B cell (primary cell): Measurements from ENCODE around the gene S100A8. TPM values are rescaled to one million over a fixed set of nuclear protein-coding genes. Genes with fewer than 3 reads are reported as not detected.

Experiments
- ATAC-seq: fragments of 200-7000 bp; cut with Tn5 transposase; one replicate; pipeline ENCODE4 v1.10.0; 2021; ENCODE audit warnings: low read depth, mild to moderate bottlenecking, moderate number of reproducible peaks, moderate library complexity
- CTCF ChIA-PET: fragments of 350-600 bp; sonication (Branson Sonifier 250); formaldehyde crosslinking; loops from one replicate; lab custom pipeline; 2021; ENCODE audit warnings: antibody characterized with exemption, inconsistent platforms; lab: Charles Lee
- POLR2A ChIA-PET: fragments of 350-600 bp; sonication (Branson Sonifier 250); formaldehyde crosslinking; loops from one replicate; lab custom pipeline; 2021; ENCODE audit warnings: antibody characterized with exemption; lab: Charles Lee
- DNase-seq: peaks from one replicate; pipeline ENCODE4 v3.0.0; 2013
- H2AFZ ChIP-seq: 2 replicates; pipeline ENCODE4 v1.6.1; 2012; ENCODE audit warnings: mild to moderate bottlenecking, low read depth, low read length; ENCODE audit not compliant: insufficient read depth, poor library complexity, severe bottlenecking
- H3K27ac ChIP-seq, 2 donors: 1 replicate in 1 of 2; 2 replicates in 1 of 2; pipeline ENCODE4 v1.5.1; 2012 to 2013; ENCODE audit warnings: low read length in 2 of 2, mild to moderate bottlenecking in 2 of 2, moderate library complexity in 1 of 2
- H3K27me3 ChIP-seq, 4 experiments: fragments of 200-600 bp in 1 of 4; sonication (generic) in 1 of 4; replicated peaks in 1 of 4; 1 replicate in 2 of 4; 2 replicates in 2 of 4; pipeline versions ENCODE4 v1.6.1 to v1.7.0; 2013 to 2016; ENCODE audit warnings: low read length in 3 of 4, mild to moderate bottlenecking in 2 of 4, mixed read lengths in 1 of 4, moderate library complexity in 1 of 4; ENCODE audit not compliant: insufficient read depth in 4 of 4, control insufficient read depth in 3 of 4; ENCODE audit errors: control extremely low read depth in 1 of 4
- H3K36me3 ChIP-seq, 2 experiments: replicated peaks in 1 of 2; 1 replicate in 1 of 2; 2 replicates in 1 of 2; pipeline versions ENCODE4 v1.6.1 to v1.7.1; 2013; ENCODE audit warnings: low read length in 1 of 2; ENCODE audit not compliant: insufficient read depth in 2 of 2, control insufficient read depth in 1 of 2; ENCODE audit errors: control extremely low read depth in 1 of 2, extremely low read depth in 1 of 2
- H3K4me1 ChIP-seq, 2 donors: fragments of 200-600 bp in 1 of 2; sonication (generic) in 1 of 2; 1 replicate in 1 of 2; 2 replicates in 1 of 2; pipeline versions ENCODE4 v1.5.1 to v1.6.1; 2013 to 2017; ENCODE audit warnings: low read length in 2 of 2; ENCODE audit not compliant: control insufficient read depth in 2 of 2, insufficient read depth in 2 of 2
- H3K4me2 ChIP-seq: replicated peaks from 2 replicates; pipeline ENCODE3; 2012; ENCODE audit warnings: mild to moderate bottlenecking, low read depth, low read length; ENCODE audit not compliant: poor library complexity, severe bottlenecking
- H3K4me3 ChIP-seq, 5 experiments: fragments of 200-600 bp in 1 of 5; sonication (generic) in 1 of 5; 1 replicate in 3 of 5; 2 replicates in 2 of 5; pipeline versions ENCODE4 v1.5.1 to v1.7.0; 2011 to 2016; ENCODE audit warnings: low read length in 4 of 5, mild to moderate bottlenecking in 4 of 5, low read depth in 2 of 5, control low read depth in 1 of 5, moderate library complexity in 1 of 5; ENCODE audit not compliant: insufficient read depth in 1 of 5; ENCODE audit errors: control extremely low read depth in 1 of 5, extremely low read depth in 1 of 5
- H3K79me2 ChIP-seq: fragments of 200-600 bp; sonication (generic); one replicate; pipeline ENCODE4 v1.6.0; 2016; ENCODE audit warnings: low read length; ENCODE audit not compliant: control insufficient read depth, insufficient read depth
- H3K9ac ChIP-seq: fragments of 200-600 bp; sonication (generic); 2 replicates; pipeline ENCODE4 v1.6.1; 2017; ENCODE audit warnings: mild to moderate bottlenecking, low read length, moderate library complexity
- H3K9me3 ChIP-seq, 3 donors: one replicate each; pipeline versions ENCODE4 v1.6.1 to v1.7.1; 2013; ENCODE audit warnings: low read length in 2 of 3; ENCODE audit not compliant: control insufficient read depth in 2 of 3, insufficient read depth in 1 of 3; ENCODE audit errors: control extremely low read depth in 1 of 3
- H4K20me1 ChIP-seq: 2 replicates; pipeline ENCODE4 v1.6.0; 2012; ENCODE audit warnings: mild to moderate bottlenecking, low read length; ENCODE audit not compliant: insufficient read depth, control insufficient read depth, poor library complexity, severe bottlenecking
- H3K27ac Mint-ChIP-seq: one replicate; pipeline ENCODE4 v1.8.0; 2021; ENCODE audit warnings: mixed read lengths
- H3K27me3 Mint-ChIP-seq: one replicate; pipeline ENCODE4 v1.8.0; 2021; ENCODE audit warnings: mixed read lengths
- H3K4me1 Mint-ChIP-seq: one replicate; pipeline ENCODE4 v1.8.0; 2021; ENCODE audit warnings: mixed read lengths
- H3K4me3 Mint-ChIP-seq: one replicate; pipeline ENCODE4 v1.8.0; 2021; ENCODE audit warnings: mixed read lengths
- H3K9me3 Mint-ChIP-seq: one replicate; pipeline ENCODE4 v1.8.0; 2022; ENCODE audit warnings: mixed read lengths; ENCODE audit not compliant: insufficient read depth
- EZH2 ChIP-seq: IDR thresholded peaks from 2 replicates; pipeline ENCODE4 v1.6.1; 2012; ENCODE audit warnings: borderline replicate concordance, low read depth, mild to moderate bottlenecking, moderate library complexity, low read length; ENCODE audit not compliant: insufficient read depth, poor library complexity, severe bottlenecking
- WGBS: methylation state at CpG from one replicate; pipeline ENCODE4 v1.1.5; 2013; ENCODE audit warnings: missing lambda C conversion rate; ENCODE audit not compliant: insufficient coverage; 5-methylcytosine and 5-hydroxymethylcytosine counted together
- intact Hi-C: fragments of 100-400 bp; cut with micrococcal nuclease; formaldehyde crosslinking; loops from one replicate; pipeline ENCODE4 v1.10.0; 2022
- polyA plus RNA-seq: library from polyadenylated mRNA; depleted of rRNA; stranded (reverse); fragments of >200 nt; gene quantifications from 2 replicates; pipeline ENCODE4 v1.2.3, GENCODE V29; 2012
- total RNA-seq, 2 donors: library from RNA; stranded (reverse); fragments of 120-200 nt in 1 of 2; gene quantifications; 1 replicate in 1 of 2; 2 replicates in 1 of 2; pipeline versions ENCODE4 v1.2.3 to v1.2.4, GENCODE V29; 2013 to 2022
- TF ChIP-seq, protein P1 (sequence below): fragments of 200-600 bp; IDR thresholded peaks from one replicate; pipeline ENCODE4 v1.8.0; 2022; ENCODE audit warnings: antibody characterized with exemption, mild to moderate bottlenecking

Gene S100A8
- total and polyA plus RNA-seq, 2 donors (not counting 1 experiment from before 2014, with no cell fraction given): 3.3 to 16.7 TPM

DNA sequence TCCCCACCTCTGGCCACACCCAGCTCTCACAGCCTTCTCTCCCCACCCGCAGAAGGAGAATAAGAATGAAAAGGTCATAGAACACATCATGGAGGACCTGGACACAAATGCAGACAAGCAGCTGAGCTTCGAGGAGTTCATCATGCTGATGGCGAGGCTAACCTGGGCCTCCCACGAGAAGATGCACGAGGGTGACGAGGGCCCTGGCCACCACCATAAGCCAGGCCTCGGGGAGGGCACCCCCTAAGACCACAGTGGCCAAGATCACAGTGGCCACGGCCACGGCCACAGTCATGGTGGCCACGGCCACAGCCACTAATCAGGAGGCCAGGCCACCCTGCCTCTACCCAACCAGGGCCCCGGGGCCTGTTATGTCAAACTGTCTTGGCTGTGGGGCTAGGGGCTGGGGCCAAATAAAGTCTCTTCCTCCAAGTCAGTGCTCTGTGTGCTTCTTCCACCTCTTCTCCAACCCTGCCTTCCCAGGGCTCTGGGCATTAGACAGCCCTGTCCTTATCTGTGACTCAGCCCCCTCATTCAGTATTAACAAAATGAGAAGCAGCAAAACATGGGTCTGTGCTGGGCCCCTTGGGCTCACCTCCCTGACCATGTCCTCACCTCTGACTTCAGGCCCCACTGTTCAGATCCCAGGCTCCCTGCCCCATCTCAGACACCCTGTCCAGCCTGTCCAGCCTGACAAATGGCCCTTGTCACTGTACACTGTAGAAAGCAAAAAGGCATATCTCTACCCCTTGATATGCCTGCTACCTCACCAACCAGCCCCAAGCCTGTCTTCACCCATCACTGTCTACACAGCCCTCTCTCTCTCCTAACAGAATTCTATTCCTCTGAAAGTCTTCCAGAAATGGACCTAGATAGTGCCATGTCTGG is 30.0 kb downstream of the S100A8 start:
- ATAC-seq: no peak
- H3K4me1 Mint-ChIP-seq: peaks cover 20% of the 10 kb centered on the region
- Histone ChIP-seq H3K9ac (no peak overlapping the region), H3K79me2 (no peaks in the 10 kb centered on the region), H3K36me3 (no peaks in the 10 kb centered on the region), H2AFZ (no peak overlapping the region), H3K4me1 (peaks cover 10 to 12% of the 10 kb centered on the region in 2 donors), H3K4me3 (no peak overlapping the region), H3K27me3 (peaks cover 0 to 18% (median 0%) of the 10 kb centered on the region in 4 experiments), H3K4me2 (no peak overlapping the region), H4K20me1 (no peaks in the 10 kb centered on the region), H3K9me3 (no peaks in the 10 kb centered on the region), H3K27ac (no peak overlapping the region)
- no peak overlapping the region for H3K27ac Mint-ChIP-seq
- TF ChIP-seq, protein P1, sequence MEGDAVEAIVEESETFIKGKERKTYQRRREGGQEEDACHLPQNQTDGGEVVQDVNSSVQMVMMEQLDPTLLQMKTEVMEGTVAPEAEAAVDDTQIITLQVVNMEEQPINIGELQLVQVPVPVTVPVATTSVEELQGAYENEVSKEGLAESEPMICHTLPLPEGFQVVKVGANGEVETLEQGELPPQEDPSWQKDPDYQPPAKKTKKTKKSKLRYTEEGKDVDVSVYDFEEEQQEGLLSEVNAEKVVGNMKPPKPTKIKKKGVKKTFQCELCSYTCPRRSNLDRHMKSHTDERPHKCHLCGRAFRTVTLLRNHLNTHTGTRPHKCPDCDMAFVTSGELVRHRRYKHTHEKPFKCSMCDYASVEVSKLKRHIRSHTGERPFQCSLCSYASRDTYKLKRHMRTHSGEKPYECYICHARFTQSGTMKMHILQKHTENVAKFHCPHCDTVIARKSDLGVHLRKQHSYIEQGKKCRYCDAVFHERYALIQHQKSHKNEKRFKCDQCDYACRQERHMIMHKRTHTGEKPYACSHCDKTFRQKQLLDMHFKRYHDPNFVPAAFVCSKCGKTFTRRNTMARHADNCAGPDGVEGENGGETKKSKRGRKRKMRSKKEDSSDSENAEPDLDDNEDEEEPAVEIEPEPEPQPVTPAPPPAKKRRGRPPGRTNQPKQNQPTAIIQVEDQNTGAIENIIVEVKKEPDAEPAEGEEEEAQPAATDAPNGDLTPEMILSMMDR: no peak
- no peak for TF ChIP-seq EZH2
- ChIA-PET CTCF (interaction anchor here (1.3 kb wide), 1 partner anchor 8 kb away, joined by 7 read pairs; no protein-coding TSS in a partner anchor), POLR2A (interaction anchor here (0.6 kb wide), 1 partner anchor 28 kb away, joined by 3 read pairs; no protein-coding TSS in a partner anchor)
- H3K27me3 Mint-ChIP-seq: peaks cover 59% of the 10 kb centered on the region
- intact Hi-C loops: no loop called here
- no peaks in the 10 kb centered on the region for H3K9me3 Mint-ChIP-seq
- WGBS: 79% methylated on average over 10 of the region's 11 CpGs
- no peak for DNase-seq
- no peak overlapping the region for H3K4me3 Mint-ChIP-seq

DNA sequence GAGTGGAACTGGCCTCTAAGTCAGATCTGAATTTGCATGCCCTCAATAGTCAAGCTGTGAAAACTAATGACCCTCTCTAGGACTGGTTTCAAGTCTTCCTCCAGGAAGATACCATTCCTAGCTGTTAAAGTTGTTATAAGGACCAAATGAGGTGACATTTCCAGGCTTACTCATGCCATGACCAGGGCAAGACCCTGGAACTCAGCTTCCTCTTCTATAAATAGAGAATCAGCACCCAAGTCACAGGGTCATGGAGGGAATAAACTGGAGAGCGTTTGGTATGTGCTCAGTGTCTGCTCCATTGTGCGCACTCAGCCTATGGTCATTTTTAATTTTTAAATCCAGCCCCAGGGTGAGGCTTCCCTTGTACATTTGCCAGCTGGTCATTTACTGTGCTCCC is 30.7 kb downstream of the S100A8 start:
- Histone ChIP-seq H3K4me1 (peaks cover 10 to 12% of the 10 kb centered on the region in 2 donors), H3K79me2 (no peaks in the 10 kb centered on the region), H3K36me3 (no peaks in the 10 kb centered on the region), H3K27me3 (peaks cover 0 to 18% (median 0%) of the 10 kb centered on the region in 4 experiments), H3K4me2 (no peak overlapping the region), H3K9me3 (no peaks in the 10 kb centered on the region), H3K9ac (no peak overlapping the region), H2AFZ (no peak overlapping the region), H3K4me3 (peak overlapping the region in 1 of 5 experiments; percentile 17), H4K20me1 (no peaks in the 10 kb centered on the region), H3K27ac (no peak overlapping the region)
- CTCF ChIA-PET: no interaction called here
- TF ChIP-seq, protein P1: no peak
- TF ChIP-seq EZH2: no peak
- POLR2A ChIA-PET: interaction anchor here (0.6 kb wide), 1 partner anchor 28 kb away, joined by 3 read pairs; no protein-coding TSS in a partner anchor
- Mint-ChIP-seq H3K4me3 (no peak overlapping the region), H3K9me3 (no peaks in the 10 kb centered on the region), H3K4me1 (peaks cover 20% of the 10 kb centered on the region), H3K27ac (no peak overlapping the region), H3K27me3 (peaks cover 52% of the 10 kb centered on the region)
- intact Hi-C loops: no loop called here
- WGBS: no CpG with 5 or more reads among the region's 2 CpGs
- no peak for DNase-seq
- ATAC-seq: no peak
